ENCODE measurements around the gene NKAIN2. TPM values are rescaled to one million over a fixed set of nuclear protein-coding genes. Genes with fewer than 3 reads are reported as not detected.

Gene NKAIN2
- total and polyA plus RNA-seq, 9 of the 15 experiments (the other 6 are each of a cell fraction or from before 2014, with no cell fraction given): not detected

DNA sequence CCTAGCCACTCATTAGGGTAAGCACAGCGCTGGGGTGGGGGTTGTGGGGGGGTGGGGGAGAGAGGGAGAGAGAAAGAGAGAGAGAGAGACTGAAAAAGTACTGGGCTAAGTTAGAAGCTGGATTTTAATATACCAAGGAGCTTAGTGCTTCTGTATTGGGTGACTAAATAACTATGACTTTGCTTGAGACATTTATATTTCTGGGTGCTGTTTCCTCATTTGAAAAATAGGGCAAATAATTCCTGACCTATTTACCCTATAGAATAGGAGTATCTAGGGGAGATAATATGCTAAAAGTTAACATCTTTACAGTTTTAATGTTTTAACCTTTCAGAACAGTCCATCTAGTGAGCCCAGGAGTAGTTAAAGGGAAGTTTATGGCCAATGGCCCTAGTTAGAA lies 7.7 kb downstream of the NKAIN2 start:
- Histone ChIP-seq H3K4me3 (no peak overlapping the region), H2AFZ (ENCODE audit: low read depth, low read length) (no peak overlapping the region), H3K9me1 (ENCODE audit: control insufficient read depth, insufficient read depth, low read length) (no peaks in the 10 kb centered on the region), H3K27ac (ENCODE audit: extremely low read depth, low read depth, low read length) (no peak overlapping the region), H3K4me1 (replicated peaks in 1 of 2; ENCODE audit: control insufficient read depth in 2 of 2, insufficient read depth in 2 of 2, low read length in 2 of 2) (no peaks in the 10 kb centered on the region), H3K36me3 (ENCODE audit: control insufficient read depth, insufficient read depth, low read length) (no peaks in the 10 kb centered on the region), H3K9ac (ENCODE audit: insufficient read depth in 1 of 2, low read depth in 2 of 2, low read length in 2 of 2) (no peak overlapping the region), H3K79me2 (ENCODE audit: control insufficient read depth, insufficient read depth, low read length) (no peaks in the 10 kb centered on the region), H3K27me3 (ENCODE audit: control insufficient read depth in 2 of 2, insufficient read depth in 2 of 2, low read length in 2 of 2) (no peaks in the 10 kb centered on the region), H4K20me1 (replicated peaks; ENCODE audit: control insufficient read depth, insufficient read depth, low read length) (no peaks in the 10 kb centered on the region), H3K4me2 (ENCODE audit: insufficient read depth, low read length) (no peak overlapping the region), H3K9me3 (replicated peaks; ENCODE audit: control insufficient read depth, insufficient read depth, low read depth, low read length) (no peaks in the 10 kb centered on the region)
- ChIA-PET CTCF (ENCODE audit: low intra/inter-chr PET ratio) (no interaction called here), POLR2A (no interaction called here)
- in situ Hi-C loops (cut with MboI): no loop called here
- no TSS peak for BruUV-seq (replicated peaks)
- TF ChIP-seq, protein P1, sequence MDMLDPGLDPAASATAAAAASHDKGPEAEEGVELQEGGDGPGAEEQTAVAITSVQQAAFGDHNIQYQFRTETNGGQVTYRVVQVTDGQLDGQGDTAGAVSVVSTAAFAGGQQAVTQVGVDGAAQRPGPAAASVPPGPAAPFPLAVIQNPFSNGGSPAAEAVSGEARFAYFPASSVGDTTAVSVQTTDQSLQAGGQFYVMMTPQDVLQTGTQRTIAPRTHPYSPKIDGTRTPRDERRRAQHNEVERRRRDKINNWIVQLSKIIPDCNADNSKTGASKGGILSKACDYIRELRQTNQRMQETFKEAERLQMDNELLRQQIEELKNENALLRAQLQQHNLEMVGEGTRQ (CRISPR knock-in tag; IDR thresholded peaks at IDR 0.05): no peak
- TF ChIP-seq, protein P2, sequence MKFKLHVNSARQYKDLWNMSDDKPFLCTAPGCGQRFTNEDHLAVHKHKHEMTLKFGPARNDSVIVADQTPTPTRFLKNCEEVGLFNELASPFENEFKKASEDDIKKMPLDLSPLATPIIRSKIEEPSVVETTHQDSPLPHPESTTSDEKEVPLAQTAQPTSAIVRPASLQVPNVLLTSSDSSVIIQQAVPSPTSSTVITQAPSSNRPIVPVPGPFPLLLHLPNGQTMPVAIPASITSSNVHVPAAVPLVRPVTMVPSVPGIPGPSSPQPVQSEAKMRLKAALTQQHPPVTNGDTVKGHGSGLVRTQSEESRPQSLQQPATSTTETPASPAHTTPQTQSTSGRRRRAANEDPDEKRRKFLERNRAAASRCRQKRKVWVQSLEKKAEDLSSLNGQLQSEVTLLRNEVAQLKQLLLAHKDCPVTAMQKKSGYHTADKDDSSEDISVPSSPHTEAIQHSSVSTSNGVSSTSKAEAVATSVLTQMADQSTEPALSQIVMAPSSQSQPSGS (CRISPR knock-in tag; IDR thresholded peaks at IDR 0.05): no peak
- TF ChIP-seq KAT7 (CRISPR knock-in tag; IDR thresholded peaks at IDR 0.05; ENCODE audit: borderline replicate concordance): no peak
- TF ChIP-seq ZNF12 (CRISPR knock-in tag; IDR thresholded peaks at IDR 0.05): no peak
- TF ChIP-seq, protein P3, sequence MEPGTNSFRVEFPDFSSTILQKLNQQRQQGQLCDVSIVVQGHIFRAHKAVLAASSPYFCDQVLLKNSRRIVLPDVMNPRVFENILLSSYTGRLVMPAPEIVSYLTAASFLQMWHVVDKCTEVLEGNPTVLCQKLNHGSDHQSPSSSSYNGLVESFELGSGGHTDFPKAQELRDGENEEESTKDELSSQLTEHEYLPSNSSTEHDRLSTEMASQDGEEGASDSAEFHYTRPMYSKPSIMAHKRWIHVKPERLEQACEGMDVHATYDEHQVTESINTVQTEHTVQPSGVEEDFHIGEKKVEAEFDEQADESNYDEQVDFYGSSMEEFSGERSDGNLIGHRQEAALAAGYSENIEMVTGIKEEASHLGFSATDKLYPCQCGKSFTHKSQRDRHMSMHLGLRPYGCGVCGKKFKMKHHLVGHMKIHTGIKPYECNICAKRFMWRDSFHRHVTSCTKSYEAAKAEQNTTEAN (CRISPR knock-in tag; IDR thresholded peaks at IDR 0.05): no peak
- no peak for TF ChIP-seq TAF7 (tag; IDR thresholded peaks at IDR 0.05)
- TF ChIP-seq PHTF2 (CRISPR knock-in tag; IDR thresholded peaks at IDR 0.05): no peak
- no peak for TF ChIP-seq POU5F1 (IDR thresholded peaks at IDR 0.05; ENCODE audit: borderline replicate concordance, low read depth, low read length, partially characterized antibody)
- FAIRE-seq (no peak), DNase-seq (ENCODE audit: extremely low read depth in 1 of 4, low spot score in 3 of 4) (no peak), ATAC-seq (no peak)
- intact Hi-C loops (cut with micrococcal nuclease): no loop called here
- WGBS (ENCODE audit: insufficient coverage, low coverage, missing lambda C conversion rate): no CpG with 5 or more reads among the region's 1 CpG
